H54 (cell line): ENCODE measurements around the gene SERPINB3.
"Not testable (repeated sequence)": the region's sequence is repeated elsewhere in the genome, so short reads cannot be mapped to it uniquely, and the experiment has no call there.

Experiments used
- DNase-seq: peaks from one replicate; pipeline ENCODE4 v3.0.0; 2011; ENCODE audit warnings: low spot score, mixed read lengths; ENCODE audit not compliant: insufficient read length
- FAIRE-seq: peaks from 3 replicates; lab custom pipeline; 2011; peaks lifted over from hg19 to GRCh38; lab: Jason Lieb, UNC
- POLR2A ChIP-seq: IDR thresholded peaks from 2 replicates; pipeline ENCODE4 v1.6.1; 2011; ENCODE audit warnings: low read depth, mild to moderate bottlenecking, low read length

Gene SERPINB3

GRCh38 chr18:63661750-63662149 is at the start of gene SERPINB3:
Gene SERPINB3, minus strand, starts transcription at chr18:63661893. Its CDS starts 677 bp downstream, at chr18:63661216.
- FAIRE-seq, DNase-seq: not testable (repeated sequence)

GRCh38 chr18:63708650-63709049 is 47.0 kb upstream of the SERPINB3 start:
- FAIRE-seq: peak; percentile 85
- peak; percentile 5 for DNase-seq
- TF ChIP-seq POLR2A: no peak

GRCh38 chr18:63707816-63708215 is 46.1 kb upstream of the SERPINB3 start:
- DNase-seq (no peak), FAIRE-seq (no peak)
- TF ChIP-seq POLR2A: no peak

DNA sequence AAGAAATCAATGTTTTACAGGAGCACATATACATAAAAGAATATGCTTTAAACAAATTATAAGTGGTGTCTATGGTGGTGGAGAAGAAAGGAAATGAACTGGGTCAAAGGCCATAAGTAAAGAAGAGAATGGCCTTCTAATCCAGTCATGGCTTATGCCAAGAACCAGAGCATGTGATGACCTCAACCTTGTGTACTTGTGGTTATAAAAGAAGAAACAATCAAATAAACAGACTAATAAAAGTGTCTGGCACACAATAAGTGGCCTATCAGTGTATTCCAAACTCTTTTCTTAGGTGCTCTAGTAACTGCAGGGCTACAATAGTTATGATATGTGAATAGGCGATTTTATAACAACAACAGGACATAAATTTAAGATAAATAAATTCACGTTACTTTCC is 43.7 kb upstream of the SERPINB3 start:
- no peak for TF ChIP-seq POLR2A
- FAIRE-seq (no peak), DNase-seq (no peak)

- TF ChIP-seq POLR2A: no peak
- DNase-seq (no peak), FAIRE-seq (no peak)
Observed at GRCh38 chr18:63702660-63703059, 41.0 kb upstream of the SERPINB3 start, which contains the start of gene SERPINB11. Gene SERPINB11, plus strand, starts transcription at chr18:63702960. Its CDS starts 7,234 bp downstream, at chr18:63710194.

DNA sequence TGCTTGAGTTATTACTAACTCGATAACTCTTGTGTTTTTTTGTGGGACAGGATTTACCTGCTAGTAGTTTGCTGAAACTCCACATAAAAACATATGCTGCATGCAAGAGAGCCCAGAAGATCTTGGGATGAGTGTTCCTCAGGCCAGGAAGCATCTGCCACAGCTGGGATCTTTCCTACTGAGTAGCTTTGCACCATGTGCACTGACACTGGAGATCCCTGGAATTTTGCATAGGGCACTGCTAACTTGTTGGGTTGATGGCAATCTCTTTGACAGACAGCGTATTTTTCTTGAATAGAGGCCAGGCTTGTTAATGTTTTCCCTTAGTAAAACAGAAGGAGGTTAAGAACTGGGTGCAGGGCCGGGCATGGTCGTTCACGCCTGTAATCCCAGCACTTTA is 40.3 kb upstream of the SERPINB3 start:
- no peak for FAIRE-seq

GRCh38 chr18:63700501-63700900 is 38.8 kb upstream of the SERPINB3 start:
- FAIRE-seq: no peak
- TF ChIP-seq POLR2A: no peak
- no peak for DNase-seq

More for the DNA sequence above, 40.3 kb upstream of the SERPINB3 start:
- no peak for TF ChIP-seq POLR2A
- no peak for DNase-seq

DNA sequence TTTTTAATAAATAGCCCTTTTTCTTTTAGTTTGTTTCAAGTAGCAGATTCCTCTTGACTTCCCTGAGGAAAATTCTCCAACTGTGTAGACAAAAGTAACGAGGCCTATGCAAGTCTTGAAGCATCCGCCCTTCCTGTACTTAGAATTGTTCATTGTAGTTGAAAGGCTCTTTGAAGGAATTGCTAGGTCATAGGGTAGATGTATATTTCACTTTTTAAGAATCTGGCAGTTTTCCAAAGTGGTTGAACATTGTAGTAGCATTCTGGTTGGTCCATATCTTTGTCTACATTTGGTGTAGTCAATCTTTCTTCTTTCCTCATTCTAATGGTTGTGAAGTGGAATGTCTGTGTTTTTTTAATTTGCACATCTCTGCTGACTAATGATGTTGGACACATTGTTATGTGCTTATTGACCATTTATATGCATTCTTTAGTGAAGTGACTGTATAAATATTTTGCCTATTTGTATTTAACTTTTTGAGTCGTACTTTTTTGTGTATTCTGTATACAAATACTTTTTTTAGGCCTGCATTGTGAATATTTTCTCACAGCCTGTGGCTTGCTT is 35.5 kb upstream of the SERPINB3 start:
- no peak for TF ChIP-seq POLR2A
- FAIRE-seq: no peak
- DNase-seq: no peak

GRCh38 chr18:63689064-63689463 is 27.4 kb upstream of the SERPINB3 start:
- DNase-seq: no peak
- no peak for FAIRE-seq
- TF ChIP-seq POLR2A: no peak

DNA sequence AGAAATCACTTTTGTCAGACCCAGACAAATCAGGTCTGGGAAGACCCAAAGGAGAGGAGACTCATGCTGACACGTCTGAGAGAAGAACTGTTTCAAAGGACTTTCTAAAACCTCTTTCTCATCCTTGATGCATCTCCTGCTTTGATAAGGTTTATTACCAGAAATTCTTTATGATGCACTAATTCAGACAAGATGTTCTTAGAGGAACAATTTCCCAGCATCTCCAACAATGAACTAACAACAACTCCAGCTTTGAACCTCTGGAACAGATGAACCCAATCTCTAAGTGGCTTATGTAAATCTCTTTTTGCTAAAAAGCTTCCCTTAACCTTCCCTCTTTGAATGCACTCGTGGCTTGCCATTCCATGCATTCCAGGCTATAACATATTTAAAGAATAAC is 25.2 kb upstream of the SERPINB3 start:
- FAIRE-seq: no peak

DNA sequence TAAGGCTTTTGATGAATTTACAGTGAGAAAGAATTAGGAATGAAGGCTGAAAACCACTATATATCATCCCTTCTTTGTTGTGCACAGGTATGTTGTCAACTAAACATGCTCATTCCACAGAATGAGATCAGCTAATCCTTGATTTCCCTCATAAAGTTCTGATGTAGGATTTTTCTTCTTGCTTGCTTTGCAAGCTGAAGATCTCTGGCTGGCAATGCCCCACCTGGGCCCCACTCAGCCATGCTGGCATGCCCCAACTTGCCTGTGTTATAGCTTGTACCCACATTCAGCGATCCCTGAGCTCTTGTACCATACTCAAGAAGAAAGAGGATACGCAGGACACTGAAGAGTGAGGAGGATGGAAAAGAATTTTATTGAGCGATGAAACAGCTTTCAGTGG is 23.0 kb upstream of the SERPINB3 start:
- no peak for TF ChIP-seq POLR2A
- no peak for FAIRE-seq
- DNase-seq: no peak

More for the DNA sequence above, 25.2 kb upstream of the SERPINB3 start:
- DNase-seq: no peak
- no peak for TF ChIP-seq POLR2A

DNA sequence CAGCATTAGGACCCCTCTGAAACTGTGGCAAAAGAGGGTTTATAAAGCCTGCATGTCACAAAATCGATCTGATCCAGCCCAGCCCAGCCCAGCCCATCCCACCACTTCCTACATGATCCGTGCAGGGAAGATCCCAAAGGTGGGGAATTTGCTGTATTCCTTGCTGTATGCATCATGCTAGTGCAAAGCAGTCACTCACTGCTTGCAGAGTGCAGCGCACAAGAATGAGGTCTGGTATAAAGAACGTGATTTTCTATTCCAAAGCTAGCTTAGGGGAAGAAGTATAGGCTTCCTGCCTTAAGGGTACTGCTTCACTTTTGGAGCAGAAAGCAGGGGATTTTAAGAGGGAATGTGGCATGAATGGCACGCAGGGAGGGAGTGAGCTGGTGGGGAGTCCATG is 22.2 kb upstream of the SERPINB3 start:
- no peak for FAIRE-seq
- no peak for DNase-seq
- no peak for TF ChIP-seq POLR2A

- DNase-seq (peak; percentile 37), FAIRE-seq (peak; percentile 62)
- no peak for TF ChIP-seq POLR2A
Observed at GRCh38 chr18:63683152-63683551, 21.5 kb upstream of the SERPINB3 start.

DNA sequence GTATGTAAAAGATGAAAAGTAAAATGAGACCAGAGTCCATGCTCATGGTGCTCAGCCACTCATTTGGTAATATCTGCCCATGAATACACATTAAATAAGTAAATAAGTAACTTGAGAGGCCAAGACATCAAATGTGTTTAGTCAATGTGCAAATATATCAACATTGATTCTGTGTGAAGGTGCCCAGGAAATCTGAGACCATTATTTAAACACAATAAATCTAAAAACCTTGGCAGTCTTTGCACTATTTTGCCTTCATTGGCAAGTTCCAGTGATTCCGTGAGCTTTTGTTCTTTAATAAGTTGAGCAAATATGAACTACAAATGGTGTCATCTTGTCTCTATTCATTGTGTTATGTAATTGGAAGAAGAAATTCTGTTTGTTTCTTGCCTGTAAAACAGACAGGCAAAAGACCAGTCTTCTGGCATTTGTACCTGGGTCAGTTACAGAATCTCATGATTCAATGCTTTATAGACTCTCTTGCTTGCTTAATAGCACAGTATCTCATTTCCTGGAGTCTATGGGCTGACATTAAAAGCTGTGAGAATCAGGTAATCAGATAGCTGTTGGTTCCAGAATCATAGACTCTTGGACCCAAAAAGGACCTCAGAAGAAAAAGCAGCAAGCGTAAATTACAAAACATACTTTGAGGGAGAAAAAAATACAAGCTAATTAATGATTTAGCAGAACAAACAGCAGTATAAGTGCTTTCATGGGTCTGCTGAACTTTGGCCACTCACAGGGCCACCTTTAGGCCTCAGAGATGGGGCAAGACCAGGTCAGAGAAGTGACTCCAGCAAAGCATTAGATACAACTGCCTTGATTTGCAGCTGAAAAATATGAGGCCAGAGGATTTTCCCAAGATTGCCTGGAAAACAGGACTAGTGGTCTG is 20.0 kb upstream of the SERPINB3 start:
- no peak for TF ChIP-seq POLR2A
- FAIRE-seq (no peak), DNase-seq (no peak)
